AG08395 (cell line): ENCODE data around the gene GPR180.
"Not testable (repeated sequence)": the region's sequence is repeated elsewhere in the genome, so short reads cannot be mapped to it uniquely, and the experiment has no call there.

ENCODE experiments used
- DNase-seq: peaks from one replicate; pipeline ENCODE4 v3.0.0; 2012; ENCODE audit warnings: mixed read lengths, low spot score

The GPR180 gene

GRCh38 chr13:94596575-94596971 is 5.1 kb upstream of the GPR180 start:
- DNase-seq, result no peak

GRCh38 chr13:94598281-94598680 is 3.4 kb upstream of the GPR180 start:
- no peak for DNase-seq

GRCh38 chr13:94599877-94600276 is 1.8 kb upstream of the GPR180 start:
- DNase-seq, result no peak

GRCh38 chr13:94602467-94602866 is 810 bp downstream of the GPR180 start:
- DNase-seq, result no peak

- DNase-seq, result no peak
These were observed 5.4 kb downstream of the GPR180 start for GRCh38 chr13:94607056-94607455.

GRCh38 chr13:94607939-94608338 is 6.3 kb downstream of the GPR180 start:
- DNase-seq, result no peak

- DNase-seq, result no peak
These were observed 6.9 kb downstream of the GPR180 start for GRCh38 chr13:94608586-94608985.

- no peak for DNase-seq
These were observed 7.5 kb downstream of the GPR180 start for GRCh38 chr13:94609196-94609595.

GRCh38 chr13:94610475-94610874 is 8.8 kb downstream of the GPR180 start:
- no peak for DNase-seq

- no peak for DNase-seq
These were observed 10.4 kb downstream of the GPR180 start for GRCh38 chr13:94612050-94612449.

- no peak for DNase-seq
These were observed 11.4 kb downstream of the GPR180 start for GRCh38 chr13:94613051-94613450.

GRCh38 chr13:94617389-94618000 is 15.8 kb downstream of the GPR180 start:
- DNase-seq, result no peak

- DNase-seq, result no peak
These were observed 18.7 kb downstream of the GPR180 start for GRCh38 chr13:94620286-94620896.

GRCh38 chr13:94622344-94622743 is 20.7 kb downstream of the GPR180 start:
- no peak for DNase-seq

GRCh38 chr13:94623316-94623715 is 21.7 kb downstream of the GPR180 start:
- no peak for DNase-seq

- no peak for DNase-seq
These were observed 29.2 kb downstream of the GPR180 start for GRCh38 chr13:94630858-94631257.

- no peak for DNase-seq
These were observed 30.7 kb downstream of the GPR180 start for GRCh38 chr13:94632226-94632980.

- not testable (repeated sequence) for DNase-seq
These were observed 34.4 kb downstream of the GPR180 start for GRCh38 chr13:94636096-94636495.

- DNase-seq, result no peak
These were observed 35.4 kb downstream of the GPR180 start for GRCh38 chr13:94636942-94637578.

- DNase-seq, result not testable (repeated sequence)
These were observed 36.0 kb downstream of the GPR180 start for GRCh38 chr13:94637677-94638076.

GRCh38 chr13:94640721-94641120 is 39.1 kb downstream of the GPR180 start:
- no peak for DNase-seq

- DNase-seq, result peak; percentile 79
These were observed 39.8 kb downstream of the GPR180 start for GRCh38 chr13:94641409-94641941.

- no peak for DNase-seq
These were observed 45.2 kb downstream of the GPR180 start for GRCh38 chr13:94646904-94647303.
